NB4 (cell line): ENCODE data around the gene CBLB.

ENCODE experiments used
- MAX ChIP-seq: IDR thresholded peaks from 2 replicates; pipeline ENCODE4 v1.6.1; 2011; ENCODE audit warnings: low read depth, low read length
- MYC ChIP-seq: IDR thresholded peaks from 2 replicates; pipeline ENCODE4 v1.6.1; 2011; ENCODE audit warnings: low read depth, low read length
- POLR2A ChIP-seq: IDR thresholded peaks from 2 replicates; pipeline ENCODE4 v1.6.1; 2011; ENCODE audit warnings: mild to moderate bottlenecking; ENCODE audit not compliant: insufficient read length; ENCODE audit errors: extremely low read depth
- TF ChIP-seq, protein P1 (sequence below): IDR thresholded peaks from one replicate; pipeline ENCODE4 v1.5.1; 2012; ENCODE audit warnings: low read depth, low read length

- TF ChIP-seq, protein P1, sequence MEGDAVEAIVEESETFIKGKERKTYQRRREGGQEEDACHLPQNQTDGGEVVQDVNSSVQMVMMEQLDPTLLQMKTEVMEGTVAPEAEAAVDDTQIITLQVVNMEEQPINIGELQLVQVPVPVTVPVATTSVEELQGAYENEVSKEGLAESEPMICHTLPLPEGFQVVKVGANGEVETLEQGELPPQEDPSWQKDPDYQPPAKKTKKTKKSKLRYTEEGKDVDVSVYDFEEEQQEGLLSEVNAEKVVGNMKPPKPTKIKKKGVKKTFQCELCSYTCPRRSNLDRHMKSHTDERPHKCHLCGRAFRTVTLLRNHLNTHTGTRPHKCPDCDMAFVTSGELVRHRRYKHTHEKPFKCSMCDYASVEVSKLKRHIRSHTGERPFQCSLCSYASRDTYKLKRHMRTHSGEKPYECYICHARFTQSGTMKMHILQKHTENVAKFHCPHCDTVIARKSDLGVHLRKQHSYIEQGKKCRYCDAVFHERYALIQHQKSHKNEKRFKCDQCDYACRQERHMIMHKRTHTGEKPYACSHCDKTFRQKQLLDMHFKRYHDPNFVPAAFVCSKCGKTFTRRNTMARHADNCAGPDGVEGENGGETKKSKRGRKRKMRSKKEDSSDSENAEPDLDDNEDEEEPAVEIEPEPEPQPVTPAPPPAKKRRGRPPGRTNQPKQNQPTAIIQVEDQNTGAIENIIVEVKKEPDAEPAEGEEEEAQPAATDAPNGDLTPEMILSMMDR: no peak
- no peak for TF ChIP-seq MAX
- no peak for TF ChIP-seq POLR2A
- TF ChIP-seq MYC: no peak
These were observed 3.7 kb downstream of the CBLB start for GRCh38 chr3:105865016-105865623.
